GM21576 (cell line): ENCODE measurements around the gene IRF4.

Experiments used
- ATAC-seq: cut with Tn5 transposase; IDR thresholded peaks from one replicate; pipeline ENCODE4 v1.9.1; 2021; ENCODE audit warnings: mild to moderate bottlenecking, moderate library complexity; ENCODE audit not compliant: unreplicated experiment

IRF4 gene

GRCh38 chr6:453152-453551, 61.6 kb downstream of the IRF4 start:
- no peak for ATAC-seq

GRCh38 chr6:454148-454991, 62.8 kb downstream of the IRF4 start:
- ATAC-seq: no peak

GRCh38 chr6:455006-455585, 63.5 kb downstream of the IRF4 start:
- ATAC-seq: no peak

- no peak for ATAC-seq
Observed at GRCh38 chr6:455835-456234, 64.3 kb downstream of the IRF4 start.

GRCh38 chr6:456358-456867, 64.9 kb downstream of the IRF4 start:
- no peak for ATAC-seq

GRCh38 chr6:456887-457286, 65.3 kb downstream of the IRF4 start:
- ATAC-seq: no peak
